ENCODE results near the gene CD6.

The CD6 gene

GRCh38 chr11:60927600-60927999 is 43.9 kb upstream of the CD6 start:
- no peak for DNase-seq
- intact Hi-C loops (cut with DNase I; ENCODE audit: low total_unique reads) = loop anchor here (10.0 kb wide), 1 partner anchor 197 kb away; no protein-coding TSS in a partner anchor

DNA sequence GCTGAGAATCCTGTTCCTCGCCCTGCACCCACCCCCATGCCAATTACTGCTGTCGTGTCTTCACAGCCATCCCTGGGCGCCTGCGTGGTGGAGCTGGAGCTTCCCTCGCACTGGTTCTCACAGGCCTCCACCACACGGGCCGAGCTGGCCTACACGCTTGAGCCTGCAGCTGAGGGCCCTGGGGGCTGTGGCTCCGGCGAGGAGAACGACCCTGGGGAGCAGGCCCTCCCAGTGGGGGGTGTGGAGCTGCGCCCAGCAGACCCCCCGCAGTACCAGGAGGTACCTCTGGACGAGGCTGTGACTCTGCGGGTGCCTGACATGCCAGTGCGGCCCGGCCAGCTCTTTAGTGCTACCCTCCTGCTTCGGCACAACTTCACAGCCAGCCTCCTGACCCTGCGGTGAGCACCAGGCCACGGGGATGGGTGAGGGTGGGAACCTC is 42.9 kb upstream of the CD6 start:
- Histone ChIP-seq H3K9me3 (no peaks in the 10 kb centered on the region), H3K27ac (no peak overlapping the region), H3K4me3 (no peak overlapping the region), H3K36me3 (no peaks in the 10 kb centered on the region), H3K27me3 (peaks cover 0 to 22% of the 10 kb centered on the region in 2 donors), H3K4me1 (peaks cover 0 to 20% (median 18%) of the 10 kb centered on the region in 4 donors)
- no peak for DNase-seq
- intact Hi-C loops (cut with DNase I; ENCODE audit: low total_unique reads) = loop anchor here (10.0 kb wide), 1 partner anchor 196 kb away; no protein-coding TSS in a partner anchor
- no peak for TF ChIP-seq CTCF (IDR thresholded peaks at IDR 0.05)

More at GRCh38 chr11:60927600-60927999, 43.9 kb upstream of the CD6 start:
- no peak for TF ChIP-seq CTCF (IDR thresholded peaks at IDR 0.05)
- no peak overlapping the region for H3K27ac ChIP-seq
- H3K4me1 ChIP-seq = peaks cover 0 to 21% (median 18%) of the 10 kb centered on the region in 4 donors
- H3K36me3 ChIP-seq = peaks cover 5 to 9% (median 8%) of the 10 kb centered on the region in 3 donors
- H3K9me3 ChIP-seq = no peaks in the 10 kb centered on the region
- H3K27me3 ChIP-seq = peaks cover 0 to 27% of the 10 kb centered on the region in 2 donors
- H3K4me3 ChIP-seq = no peak overlapping the region

GRCh38 chr11:60929764-60930163 is 41.7 kb upstream of the CD6 start:
- intact Hi-C loops (cut with DNase I; ENCODE audit: low total_unique reads) = loop anchor here (10.0 kb wide), 1 partner anchor 195 kb away; no protein-coding TSS in a partner anchor
- Histone ChIP-seq H3K4me1 (peaks cover 0 to 8% (median 6%) of the 10 kb centered on the region in 4 donors), H3K27me3 (peaks cover 0 to 13% of the 10 kb centered on the region in 2 donors), H3K4me3 (no peak overlapping the region), H3K9me3 (no peaks in the 10 kb centered on the region), H3K27ac (no peak overlapping the region), H3K36me3 (no peaks in the 10 kb centered on the region)
- TF ChIP-seq CTCF (IDR thresholded peaks at IDR 0.05) = no peak
- no peak for DNase-seq

DNA sequence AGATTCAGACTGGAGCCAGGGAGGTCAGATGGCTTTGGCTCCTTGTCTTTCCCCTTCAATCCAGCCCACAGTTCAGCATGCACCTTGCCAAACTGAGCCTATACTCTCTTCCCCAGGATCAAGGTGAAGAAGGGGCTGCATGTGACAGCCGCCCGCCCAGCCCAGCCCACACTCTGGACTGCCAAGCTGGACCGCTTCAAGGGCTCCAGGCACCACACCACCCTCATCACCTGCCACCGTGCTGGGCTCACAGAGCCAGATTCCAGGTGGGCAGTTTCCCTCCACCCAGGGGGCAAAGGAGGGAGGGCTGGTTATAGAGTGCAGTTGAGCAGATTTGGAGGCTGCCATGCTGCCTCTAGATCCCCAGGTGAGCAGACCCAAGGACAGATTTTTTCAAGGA is 41.1 kb upstream of the CD6 start:
- DNase-seq = no peak
- no peaks in the 10 kb centered on the region for H3K9me3 ChIP-seq
- intact Hi-C loops (cut with DNase I; ENCODE audit: low total_unique reads) = no loop called here

DNA sequence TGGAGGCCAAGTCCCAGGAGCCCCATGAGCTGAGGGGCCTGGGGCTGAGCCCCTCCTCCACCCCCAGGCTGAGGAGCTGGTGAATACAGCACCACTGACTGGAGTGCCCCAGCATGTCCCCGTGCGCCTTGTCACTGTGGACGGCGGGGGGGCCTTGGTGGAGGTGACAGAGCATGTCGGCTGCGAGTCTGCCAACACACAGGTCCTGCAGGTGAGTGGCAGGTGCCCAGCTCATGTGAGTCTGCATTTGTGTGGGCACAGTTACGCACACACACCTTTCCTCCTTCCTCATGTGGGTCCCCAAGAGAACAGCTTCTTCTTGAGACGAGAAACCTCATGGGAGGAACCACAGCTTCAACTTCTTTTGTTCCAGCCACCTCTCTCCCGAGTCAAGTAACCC is 39.6 kb upstream of the CD6 start:
- intact Hi-C loops (cut with DNase I; ENCODE audit: low total_unique reads) = no loop called here
- Histone ChIP-seq H3K36me3 (peaks cover 0 to 8% (median 0%) of the 10 kb centered on the region in 3 donors), H3K9me3 (no peaks in the 10 kb centered on the region), H3K27ac (no peak overlapping the region), H3K4me1 (no peaks in the 10 kb centered on the region), H3K27me3 (peaks cover 0 to 9% of the 10 kb centered on the region in 2 donors), H3K4me3 (no peak overlapping the region)
- no peak for TF ChIP-seq CTCF (IDR thresholded peaks at IDR 0.05)
- no peak for DNase-seq

More for the DNA sequence above, 41.1 kb upstream of the CD6 start:
- Histone ChIP-seq H3K36me3 (no peaks in the 10 kb centered on the region), H3K27me3 (peaks cover 0 to 9% of the 10 kb centered on the region in 2 donors), H3K4me1 (peaks cover 0 to 2% (median under 1%) of the 10 kb centered on the region in 4 donors), H3K27ac (no peak overlapping the region), H3K4me3 (no peak overlapping the region)
- TF ChIP-seq CTCF (IDR thresholded peaks at IDR 0.05) = no peak
